GM21390 (cell line): Measurements from ENCODE around the gene NFIA.

ENCODE experiments used
- ATAC-seq: cut with Tn5 transposase; IDR thresholded peaks from one replicate; pipeline ENCODE4 v1.9.1; 2021; ENCODE audit not compliant: unreplicated experiment

Gene NFIA

DNA sequence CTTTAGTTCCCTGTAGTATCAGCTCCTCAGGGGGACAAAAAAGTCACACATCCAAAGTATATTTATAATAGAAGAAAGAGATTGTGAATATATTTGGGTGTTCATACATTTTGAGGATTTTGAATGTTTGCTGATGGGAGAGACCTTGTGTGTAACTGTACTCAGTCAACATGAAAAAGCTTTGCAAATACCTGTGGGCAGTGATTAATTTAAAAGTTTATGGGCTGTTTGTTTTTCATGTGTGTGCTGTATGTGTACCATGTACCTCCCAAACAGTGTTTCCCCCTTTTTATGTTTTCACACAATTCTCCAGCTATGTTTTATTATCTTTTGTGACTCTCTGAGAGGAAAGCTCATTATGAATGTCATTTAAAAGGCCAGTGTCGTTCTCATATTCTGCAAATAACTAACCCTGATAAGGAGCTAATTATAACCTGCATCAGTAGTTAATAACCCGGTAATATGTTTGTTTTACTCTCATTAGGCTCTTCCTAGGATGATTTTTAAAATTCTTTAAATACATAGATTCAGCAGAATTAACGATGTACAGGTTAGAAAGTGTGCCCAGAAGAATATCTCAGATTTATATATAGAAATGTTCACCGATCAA lies 271.5 kb downstream of the NFIA start:
- no peak for ATAC-seq

DNA sequence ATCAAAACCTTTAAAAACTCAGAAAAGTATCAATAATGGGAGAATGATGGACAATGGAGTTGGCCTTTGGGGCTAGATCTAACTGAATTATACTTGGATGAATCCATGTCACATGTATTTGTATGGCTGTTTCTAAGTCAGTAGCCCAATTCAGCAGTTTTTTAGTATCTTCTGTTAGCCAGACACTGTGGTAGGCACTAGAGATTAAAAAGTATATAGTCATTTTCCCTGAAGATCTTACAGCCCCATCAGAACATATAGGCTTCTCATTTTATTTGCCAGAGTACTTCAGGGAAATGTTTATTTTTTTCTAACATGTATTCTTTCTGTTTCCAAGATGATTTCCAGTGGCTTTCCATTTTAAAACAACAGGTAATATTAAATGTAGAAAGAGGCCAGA lies 273.7 kb downstream of the NFIA start:
- ATAC-seq, result no peak

DNA sequence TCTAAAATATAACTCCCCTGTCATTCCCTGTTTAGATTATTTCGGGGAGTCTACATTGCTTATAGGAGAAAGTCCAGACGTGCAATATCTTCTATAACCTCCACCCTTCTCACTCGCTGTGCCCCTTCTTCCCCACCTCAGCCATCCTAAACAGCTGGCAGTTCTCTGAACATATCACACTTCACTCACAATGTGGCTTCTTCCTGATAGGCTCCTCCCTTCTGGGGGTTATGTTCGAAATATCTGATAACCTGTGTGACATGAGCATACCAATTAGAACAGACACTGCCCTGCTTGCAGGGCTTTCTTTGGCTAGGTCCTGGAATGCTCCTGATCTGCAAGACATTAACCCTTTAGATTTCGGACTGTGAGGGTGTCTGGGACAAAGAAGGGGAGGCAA lies 274.6 kb downstream of the NFIA start:
- no peak for ATAC-seq

DNA sequence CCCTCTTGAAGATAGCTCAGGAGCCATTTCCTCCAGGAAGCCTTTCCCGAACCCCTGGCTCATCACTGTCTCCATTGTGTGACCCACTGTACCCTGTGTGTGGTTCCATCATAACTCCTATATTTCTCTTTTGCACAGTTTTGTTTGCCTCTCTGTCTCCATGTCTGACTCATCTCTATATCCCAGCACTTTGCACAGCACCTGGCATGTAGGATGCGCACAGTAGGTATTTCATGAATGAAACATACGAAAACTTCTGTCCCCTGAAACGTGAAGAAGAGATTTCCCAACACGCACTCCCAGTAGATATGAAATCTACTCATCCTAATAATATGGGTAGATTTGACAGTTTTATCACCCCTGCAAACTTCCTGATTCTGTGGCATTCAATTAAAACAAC lies 275.2 kb downstream of the NFIA start:
- ATAC-seq, result no peak

DNA sequence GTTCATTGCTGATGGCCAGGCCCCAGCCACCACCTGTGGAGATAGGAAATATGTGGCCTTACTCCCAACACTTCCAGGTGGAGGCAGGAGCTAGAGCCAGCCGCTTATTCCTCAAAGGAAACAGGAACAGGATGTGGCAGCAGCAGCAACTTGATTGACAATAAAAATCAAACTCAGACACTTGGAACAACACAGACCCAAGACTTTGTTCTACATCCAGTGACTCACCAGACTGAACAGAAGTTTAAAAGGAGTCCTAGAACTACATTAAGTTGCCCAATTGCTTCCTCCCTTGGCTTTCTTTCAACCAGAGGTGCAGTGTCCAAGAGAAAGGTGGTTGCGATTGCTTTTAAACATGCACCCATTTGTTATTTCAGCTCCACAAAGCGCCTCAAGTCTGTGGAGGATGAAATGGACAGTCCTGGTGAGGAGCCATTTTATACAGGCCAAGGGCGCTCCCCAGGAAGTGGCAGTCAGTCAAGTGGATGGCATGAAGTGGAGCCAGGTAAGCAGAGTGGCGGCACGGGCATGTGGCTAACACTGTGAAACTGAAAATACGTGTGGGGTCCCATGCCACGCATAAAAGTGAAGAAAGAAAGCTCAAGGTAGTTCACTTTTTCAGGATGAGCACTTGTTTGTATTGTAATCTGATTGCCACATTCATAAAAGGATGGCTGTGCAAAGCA lies 276.6 kb downstream of the NFIA start:
- ATAC-seq, result no peak

DNA sequence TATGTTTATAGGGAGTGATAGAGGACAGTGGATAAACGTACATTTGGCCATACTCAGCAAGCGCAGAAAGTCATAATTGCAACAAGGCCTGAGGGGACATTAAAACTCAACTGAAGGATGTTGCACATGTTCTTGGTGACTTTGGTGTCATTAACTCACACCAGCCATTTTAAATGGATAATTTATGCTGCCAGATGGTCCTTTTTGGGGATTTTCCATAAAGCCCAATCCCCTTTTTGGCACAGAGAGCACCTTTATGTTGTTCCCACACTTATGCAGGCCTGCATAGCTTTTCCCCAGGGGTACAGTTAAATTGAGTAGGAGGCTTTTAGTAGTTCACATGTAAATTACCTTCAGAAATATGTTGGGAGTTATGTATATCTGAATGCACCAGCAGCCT lies 279.6 kb downstream of the NFIA start:
- no peak for ATAC-seq

DNA sequence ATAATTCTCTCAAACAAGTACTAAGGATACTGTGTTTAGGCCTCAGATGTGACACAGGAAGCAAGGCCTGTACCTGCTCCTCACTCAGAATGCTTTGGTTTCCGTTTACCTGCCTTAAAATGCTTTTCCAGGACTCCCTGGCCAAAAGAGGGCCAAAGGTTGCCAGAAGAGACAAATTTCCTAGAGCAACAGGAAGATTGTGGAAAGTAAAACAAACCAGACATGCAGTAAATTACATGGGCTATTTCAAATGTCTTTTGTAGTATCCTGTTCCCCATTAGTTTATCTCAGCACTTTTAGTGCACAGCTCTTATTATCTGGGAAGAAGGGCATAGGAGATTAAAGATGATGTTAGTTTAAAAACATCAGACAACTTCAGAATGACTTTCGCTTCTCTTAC lies 280.0 kb downstream of the NFIA start:
- no peak for ATAC-seq

DNA sequence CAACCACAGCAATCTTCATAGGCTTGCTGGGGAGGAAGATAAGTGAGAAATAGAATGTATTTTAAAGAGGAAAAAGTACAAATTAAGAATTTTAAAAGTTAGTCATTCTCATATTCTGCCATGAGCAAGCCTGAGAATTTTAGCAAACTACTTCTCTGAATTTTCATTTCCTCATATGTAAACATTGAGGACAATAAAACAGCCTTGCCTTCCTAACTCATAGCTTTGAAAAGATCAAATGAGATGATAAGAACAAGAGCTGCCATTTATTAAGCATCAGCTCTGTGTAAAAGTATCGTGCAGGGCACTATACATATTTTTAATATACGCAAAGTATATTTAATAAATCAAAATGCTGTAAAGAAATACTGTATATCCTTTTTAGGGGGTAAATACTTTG lies 286.0 kb downstream of the NFIA start:
- no peak for ATAC-seq

DNA sequence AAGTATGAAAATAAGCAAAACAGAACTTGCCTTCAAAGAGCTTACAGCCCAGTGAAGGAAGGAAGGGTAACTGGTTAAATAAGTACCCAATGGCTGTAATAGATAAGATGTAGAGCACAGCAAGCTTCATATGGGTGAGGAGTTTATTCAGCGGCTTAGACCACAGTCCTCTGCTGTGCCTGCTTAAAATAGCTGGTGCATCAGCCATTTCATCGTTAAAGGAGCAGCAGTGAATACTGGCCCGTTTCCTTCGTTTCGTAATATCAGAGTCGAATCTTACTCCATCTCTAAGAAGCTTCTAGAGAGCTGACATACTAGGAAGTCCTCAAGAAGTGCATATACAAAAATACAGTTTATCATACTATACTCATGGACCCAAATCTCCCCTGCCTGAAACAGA lies 286.5 kb downstream of the NFIA start:
- ATAC-seq, result no peak

DNA sequence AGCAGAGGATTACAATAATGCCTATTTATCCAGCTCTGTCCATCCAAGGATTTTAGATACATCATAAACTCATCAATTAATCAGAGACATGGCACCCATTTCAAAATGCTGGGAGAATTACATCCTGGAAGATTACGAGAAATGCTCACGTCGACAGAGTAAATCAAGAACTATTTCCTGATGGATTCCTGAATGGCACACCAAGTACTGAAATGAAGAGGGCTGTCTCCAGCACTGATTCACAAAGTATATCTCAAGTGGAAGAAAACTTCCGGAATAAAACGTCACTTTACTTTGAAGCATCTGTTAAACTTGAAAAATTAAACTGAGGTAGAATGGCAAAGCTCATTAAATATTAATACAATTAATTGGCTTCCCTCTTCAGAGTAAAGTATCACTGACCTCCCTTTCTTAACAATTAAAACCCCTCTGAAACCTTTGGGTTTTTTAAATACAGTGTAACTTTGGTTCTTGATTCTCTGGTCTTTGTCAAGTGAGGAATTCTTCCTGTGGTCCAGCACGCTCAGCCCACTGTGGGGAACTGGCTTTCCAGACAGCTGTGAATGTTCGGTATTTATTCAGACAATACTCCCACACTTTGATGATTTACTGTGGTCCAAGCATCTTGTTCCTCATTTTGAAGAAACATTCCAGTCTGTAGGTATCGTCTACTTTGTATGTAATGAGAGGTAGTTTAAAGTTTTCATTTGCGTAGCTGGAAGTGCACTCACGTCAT lies 288.0 kb downstream of the NFIA start:
- no peak for ATAC-seq

DNA sequence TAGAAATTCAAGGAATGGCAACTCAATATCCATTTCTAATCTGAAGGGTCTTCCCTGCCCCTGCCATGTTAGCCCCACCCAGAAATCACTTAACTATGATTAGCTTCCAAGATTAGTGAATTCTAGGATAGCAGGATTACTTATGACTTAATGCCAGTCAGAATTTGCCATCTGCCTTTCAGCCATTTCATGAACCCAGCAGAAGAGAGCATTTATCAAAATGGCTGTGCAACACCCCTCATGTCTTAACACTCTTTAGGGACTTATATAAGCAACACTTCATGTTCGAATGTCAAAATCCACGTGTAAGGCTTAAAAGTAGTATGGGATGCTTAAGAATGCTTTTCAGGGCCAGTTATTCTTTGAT lies 288.5 kb downstream of the NFIA start:
- no peak for ATAC-seq

DNA sequence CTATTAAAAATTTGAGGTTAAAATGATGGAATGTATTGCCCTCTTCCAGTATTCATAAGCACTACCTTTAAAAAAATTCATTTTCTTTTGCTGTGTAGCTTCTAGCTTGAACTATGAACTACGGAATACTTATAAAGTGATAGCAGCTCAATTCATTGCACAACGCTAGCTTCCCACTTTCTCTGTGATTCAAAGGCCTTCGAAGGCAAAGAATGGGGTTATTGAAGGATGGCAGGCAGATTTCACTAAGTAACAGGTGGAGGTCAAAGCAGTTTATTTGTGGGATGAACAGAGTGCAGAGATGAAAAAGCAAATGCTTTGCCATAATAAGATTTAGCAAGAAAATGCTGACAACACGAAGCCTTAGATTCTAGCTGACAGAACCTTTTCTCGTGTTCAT lies 290.6 kb downstream of the NFIA start:
- no peak for ATAC-seq

DNA sequence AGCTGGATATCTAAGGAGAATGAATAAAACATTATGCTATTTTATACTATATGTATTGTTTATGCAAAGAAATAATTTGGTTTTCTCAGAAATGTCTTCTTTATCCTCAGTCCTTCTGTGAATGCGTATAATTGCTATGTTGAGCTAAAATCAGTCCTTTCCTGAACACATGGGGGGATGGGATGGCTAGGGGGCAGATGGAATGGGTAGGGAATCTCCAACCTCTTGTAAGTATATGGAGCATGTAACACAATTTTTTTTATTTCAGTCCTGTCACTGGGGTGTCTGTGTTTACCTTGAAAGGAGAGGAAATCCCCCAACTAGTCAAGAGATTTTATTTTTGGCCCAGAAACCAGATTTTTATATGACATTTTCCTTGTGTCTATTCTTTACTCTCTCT lies 291.8 kb downstream of the NFIA start:
- ATAC-seq, result no peak

DNA sequence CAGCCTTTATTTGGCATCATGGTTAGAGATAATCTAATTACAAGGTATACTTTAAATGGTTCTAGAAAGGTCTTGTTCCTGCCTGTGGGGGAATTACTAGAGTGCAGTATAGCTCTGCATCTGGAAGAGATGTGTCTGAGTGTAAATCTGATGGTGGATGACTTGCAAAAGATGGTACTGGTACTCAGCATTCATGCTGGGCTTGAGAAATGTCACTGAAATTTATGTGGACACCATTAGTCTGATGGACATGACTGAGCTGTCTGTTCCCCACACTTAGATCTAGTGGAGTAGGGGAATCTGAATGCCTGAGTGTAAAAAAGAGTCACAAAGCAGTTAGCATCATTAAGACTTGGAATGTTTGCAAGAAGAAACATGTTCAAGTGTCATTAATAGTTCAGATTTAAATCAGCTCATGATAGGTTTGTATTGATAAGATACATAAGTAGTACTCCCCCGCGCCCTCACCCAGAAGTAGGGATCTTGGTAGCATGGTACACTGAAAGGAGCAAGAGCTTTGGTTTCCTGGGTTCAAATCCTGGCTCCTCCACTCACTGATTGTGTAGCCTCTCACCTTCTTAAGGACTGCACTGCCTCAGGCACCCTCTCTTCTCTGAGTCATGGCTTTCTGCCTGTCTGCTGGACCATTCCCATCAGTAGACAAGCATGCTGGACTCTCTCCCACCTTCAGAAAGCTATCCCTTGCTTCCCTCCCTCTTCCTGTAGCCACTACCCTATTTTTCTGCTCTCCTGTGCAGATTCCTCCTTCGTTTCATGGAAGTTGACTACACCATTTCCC lies 292.9 kb downstream of the NFIA start:
- ATAC-seq, result no peak

DNA sequence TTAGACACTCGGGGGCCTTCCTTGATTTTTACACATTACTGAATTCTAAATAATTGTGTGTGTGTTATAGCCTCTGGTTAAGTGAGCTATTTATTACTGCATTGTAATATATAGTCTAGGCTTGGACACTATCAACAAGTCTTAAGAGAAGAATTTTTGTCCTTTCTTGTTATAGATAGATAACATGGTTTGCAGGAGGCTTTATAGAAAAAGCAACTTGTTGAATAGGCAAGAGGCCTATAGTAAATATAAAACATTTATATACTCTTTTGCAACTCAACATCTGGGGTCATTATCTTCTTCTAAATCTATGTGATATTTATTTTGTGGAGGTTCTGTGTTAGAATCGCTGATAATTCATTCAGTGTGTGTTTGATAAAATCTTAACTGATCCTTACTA lies 293.8 kb downstream of the NFIA start:
- ATAC-seq, result no peak

DNA sequence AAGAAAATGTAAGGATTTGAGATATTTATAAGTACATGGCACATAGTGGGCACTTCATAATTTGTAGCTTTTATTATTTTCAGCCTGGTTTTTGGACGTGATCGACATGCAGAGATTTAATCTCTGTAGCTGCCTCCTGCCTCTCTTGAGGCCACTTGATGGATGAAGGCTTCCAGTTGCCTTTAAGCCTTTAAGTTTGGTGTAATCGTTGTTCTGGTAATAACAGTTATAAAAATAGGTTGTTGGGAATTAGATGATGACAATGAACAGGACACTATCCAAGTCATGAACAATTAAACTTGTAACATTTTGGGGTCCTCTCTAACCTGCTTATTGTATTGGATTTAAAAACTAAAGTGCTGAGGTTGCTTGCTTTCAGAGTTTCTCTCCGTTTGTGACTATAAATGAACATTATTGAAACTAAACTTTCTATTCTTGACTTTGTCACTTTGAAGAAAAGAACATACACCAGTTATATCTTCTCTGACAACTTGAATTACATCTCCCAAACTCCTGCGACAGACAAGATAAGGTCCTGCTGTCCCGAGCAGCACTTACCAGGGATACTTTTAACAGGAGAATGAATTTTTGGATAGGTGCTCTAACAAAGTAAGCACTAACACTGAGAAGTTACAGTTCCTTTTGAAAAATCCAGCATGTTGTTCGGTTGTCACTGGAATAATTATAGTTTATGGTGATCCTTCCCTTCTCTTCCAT lies 295.0 kb downstream of the NFIA start:
- ATAC-seq, result no peak

DNA sequence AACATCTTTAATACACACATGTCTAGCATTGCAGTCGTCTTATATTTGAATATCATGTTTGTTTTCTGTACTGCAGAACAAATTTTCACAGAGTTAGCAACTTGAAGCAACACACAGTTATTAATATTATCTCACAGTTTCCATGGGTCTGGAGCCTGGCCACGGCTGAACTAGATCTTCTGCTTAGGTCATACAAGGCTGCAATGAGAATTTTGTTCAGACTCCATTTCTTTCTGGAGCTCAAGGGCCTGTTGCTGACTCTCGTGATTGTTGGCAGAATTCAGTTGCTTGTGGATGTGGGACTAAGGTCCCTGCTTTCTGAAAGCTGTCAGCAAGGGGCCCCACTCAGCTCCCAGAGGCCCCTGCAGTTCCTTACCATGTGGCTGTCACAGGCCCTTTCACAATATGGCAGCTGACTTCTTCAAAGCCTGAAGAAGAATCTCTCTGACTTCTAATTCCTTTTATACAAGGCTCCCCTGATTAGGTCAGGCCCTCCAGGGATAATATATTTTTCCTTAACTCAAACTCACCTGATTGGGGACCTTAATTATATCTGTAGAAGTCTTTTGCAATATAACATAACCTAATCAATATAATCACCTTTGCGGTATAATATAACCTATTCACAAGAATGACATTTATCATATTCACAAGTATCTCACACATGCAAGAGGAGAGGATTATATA lies 296.3 kb downstream of the NFIA start:
- no peak for ATAC-seq

DNA sequence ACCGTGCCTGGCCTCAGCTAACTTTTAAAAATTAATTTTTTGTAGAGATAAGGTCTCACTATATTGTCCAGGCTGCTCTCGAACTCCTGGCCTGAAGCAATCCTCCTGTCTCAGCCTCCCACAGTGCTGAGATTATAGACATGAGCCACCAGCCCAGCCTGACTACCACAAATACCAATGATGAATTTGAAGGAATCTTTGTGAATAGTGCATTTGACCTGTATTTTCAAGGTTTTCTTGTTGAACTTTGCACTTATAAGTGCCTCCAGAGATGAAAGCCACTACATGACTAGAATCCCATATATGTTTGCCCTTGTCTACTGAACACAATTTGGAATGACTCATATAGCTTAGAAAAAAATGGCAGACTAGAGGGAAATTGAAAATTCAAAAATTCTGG lies 297.3 kb downstream of the NFIA start:
- no peak for ATAC-seq

DNA sequence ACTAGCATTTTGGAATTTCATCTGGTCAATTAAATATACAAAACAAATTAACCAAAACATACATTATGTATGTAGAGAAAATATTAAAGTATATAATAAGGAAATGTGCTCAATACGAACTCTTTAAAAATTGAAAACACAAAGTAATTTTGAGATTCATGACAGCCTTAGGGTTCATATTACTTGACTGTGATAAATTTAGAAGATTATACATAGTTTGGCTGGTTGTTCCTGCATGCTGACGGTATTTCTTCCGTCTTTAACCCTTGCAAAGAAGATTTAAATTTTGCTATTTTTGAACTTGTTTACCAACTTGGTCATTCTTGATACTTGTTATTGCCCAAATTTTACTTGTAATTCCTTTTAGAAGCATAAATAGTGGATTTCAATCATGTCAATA lies 298.2 kb downstream of the NFIA start:
- ATAC-seq, result no peak

DNA sequence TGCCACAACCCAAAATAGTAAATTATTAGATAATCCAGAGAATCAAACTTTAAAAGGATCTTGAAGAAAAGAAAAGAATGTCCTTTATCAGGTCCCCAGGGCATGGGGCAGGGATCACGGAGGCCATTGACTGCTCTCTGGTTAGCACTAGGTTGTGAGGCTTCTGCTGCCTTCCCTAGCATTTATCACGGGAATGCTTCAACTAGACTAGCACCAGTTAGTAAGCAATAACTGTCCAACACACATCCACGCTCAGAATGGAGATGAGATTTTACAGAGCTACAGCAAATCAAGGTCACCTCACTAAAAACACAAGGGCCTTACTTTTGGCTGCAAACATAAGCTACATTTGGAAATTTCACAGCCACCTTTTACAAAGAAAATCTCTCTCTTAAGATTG lies 304.0 kb downstream of the NFIA start:
- no peak for ATAC-seq

DNA sequence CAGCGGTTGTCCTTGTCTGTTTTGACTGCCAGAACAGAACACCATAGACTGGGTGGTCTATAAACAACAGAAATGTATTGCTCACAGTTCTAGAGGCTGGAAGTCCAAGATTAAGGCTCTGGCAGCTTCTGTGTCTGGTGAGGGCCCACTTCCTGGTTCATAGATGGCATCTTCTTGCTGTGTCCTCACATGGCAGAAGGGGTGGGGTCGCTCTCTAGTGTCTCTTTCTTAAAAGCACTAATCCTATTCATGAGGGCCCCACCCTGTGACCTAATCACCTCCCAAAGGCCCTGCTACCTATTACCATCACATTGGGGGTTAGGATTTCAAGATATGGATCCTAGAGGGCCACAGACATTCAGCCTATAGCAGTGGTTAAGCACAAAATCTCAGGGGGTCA lies 304.4 kb downstream of the NFIA start:
- ATAC-seq, result no peak
